WTC11 (cell line): Measurements from ENCODE around the gene THSD4. TPM values are rescaled to one million over a fixed set of nuclear protein-coding genes. Genes with fewer than 3 reads are reported as not detected.

Experiments
- ATAC-seq: fragments of 200-7000 bp; cut with Tn5 transposase; 2 replicates; pipeline ENCODE4 v1.10.0; 2021; ENCODE audit warnings: mild to moderate bottlenecking, moderate library complexity
- CTCF ChIA-PET: fragments of 300-600 bp; sonication (Branson Sonifier 250); formaldehyde crosslinking; loops from one replicate; lab custom pipeline; 2021; ENCODE audit warnings: antibody characterized with exemption; lab: Charles Lee
- POLR2A ChIA-PET: fragments of 350-600 bp; sonication (Branson Sonifier 250); formaldehyde crosslinking; loops from one replicate; lab custom pipeline; 2021; ENCODE audit warnings: antibody characterized with exemption; lab: Charles Lee
- DNase-seq: peaks from one replicate; pipeline ENCODE4 v3.0.0; 2021; ENCODE audit warnings: low spot score
- H3K27ac Mint-ChIP-seq: 2 replicates; pipeline ENCODE4 v1.8.0; 2021; ENCODE audit warnings: mixed read lengths
- H3K27me3 Mint-ChIP-seq: 2 replicates; pipeline ENCODE4 v1.8.0; 2021; ENCODE audit warnings: low read depth, mild to moderate bottlenecking, moderate library complexity, mixed read lengths
- H3K36me3 Mint-ChIP-seq: 2 replicates; pipeline ENCODE4 v1.8.0; 2021; ENCODE audit warnings: mixed read lengths
- H3K4me1 Mint-ChIP-seq: 2 replicates; pipeline ENCODE4 v1.8.0; 2022; ENCODE audit warnings: mixed read lengths
- H3K4me3 Mint-ChIP-seq: 2 replicates; pipeline ENCODE4 v1.8.0; 2021; ENCODE audit warnings: mild to moderate bottlenecking, moderate library complexity, mixed read lengths
- H3K9me3 Mint-ChIP-seq: 2 replicates; pipeline ENCODE4 v1.8.0; 2021; ENCODE audit warnings: mixed read lengths
- CREM ChIP-seq: sonication (generic); formaldehyde crosslinking; IDR thresholded peaks from 2 replicates; pipeline ENCODE4 v1.8.1; 2022; ENCODE audit warnings: mild to moderate bottlenecking, missing genetic modification reagents, moderate library complexity
- FOXK1 ChIP-seq: sonication (generic); formaldehyde crosslinking; IDR thresholded peaks from 2 replicates; pipeline ENCODE4 v1.8.0; 2022; ENCODE audit warnings: mild to moderate bottlenecking, moderate library complexity, missing genetic modification reagents
- GABPB1 ChIP-seq: sonication (generic); formaldehyde crosslinking; IDR thresholded peaks from 2 replicates; pipeline ENCODE4 v1.8.1; 2023; ENCODE audit warnings: mild to moderate bottlenecking, missing genetic modification reagents
- IRF2 ChIP-seq: sonication (generic); formaldehyde crosslinking; IDR thresholded peaks from 2 replicates; pipeline ENCODE4 v1.8.0; 2022; ENCODE audit warnings: low read depth, missing genetic modification reagents, borderline replicate concordance
- MYBL2 ChIP-seq: sonication (generic); formaldehyde crosslinking; IDR thresholded peaks from 2 replicates; pipeline ENCODE4 v1.8.1; 2023; ENCODE audit warnings: mild to moderate bottlenecking, moderate library complexity, missing genetic modification reagents
- NR2C2 ChIP-seq: sonication (generic); formaldehyde crosslinking; IDR thresholded peaks from 2 replicates; pipeline ENCODE4 v1.8.0; 2022; ENCODE audit warnings: mild to moderate bottlenecking, missing genetic modification reagents
- OVOL2 ChIP-seq: fragments of 250-450 bp; sonication (Bioruptor Pico); IDR thresholded peaks from 2 replicates; pipeline ENCODE4 v1.9.0; 2021; ENCODE audit warnings: mild to moderate bottlenecking, borderline replicate concordance
- PRDM15 ChIP-seq: sonication (generic); formaldehyde crosslinking; IDR thresholded peaks from 2 replicates; pipeline ENCODE4 v1.8.0; 2022; ENCODE audit warnings: missing genetic modification reagents
- SMAD4 ChIP-seq: sonication (generic); formaldehyde crosslinking; IDR thresholded peaks from 2 replicates; pipeline ENCODE4 v1.8.0; 2022; ENCODE audit warnings: mild to moderate bottlenecking, missing genetic modification reagents
- SOX15 ChIP-seq: fragments of 250-450 bp; sonication (Bioruptor Pico); IDR thresholded peaks from 2 replicates; pipeline ENCODE4 v1.9.0; 2021; ENCODE audit warnings: mild to moderate bottlenecking
- USF1 ChIP-seq: sonication (generic); formaldehyde crosslinking; IDR thresholded peaks from 2 replicates; pipeline ENCODE4 v1.8.0; 2022; ENCODE audit warnings: mild to moderate bottlenecking, missing genetic modification reagents
- ZBTB43 ChIP-seq: sonication (generic); formaldehyde crosslinking; IDR thresholded peaks from 2 replicates; pipeline ENCODE4 v1.8.1; 2023; ENCODE audit warnings: mild to moderate bottlenecking, missing genetic modification reagents
- ZMAT4 ChIP-seq: fragments of 250-450 bp; sonication (Bioruptor Pico); IDR thresholded peaks from 2 replicates; pipeline ENCODE4 v1.9.0; 2021; ENCODE audit warnings: mild to moderate bottlenecking
- ZNF396 ChIP-seq: fragments of 250-450 bp; sonication (Bioruptor Pico); IDR thresholded peaks from 2 replicates; pipeline ENCODE4 v1.8.0; 2021; ENCODE audit warnings: mild to moderate bottlenecking, moderate library complexity, borderline replicate concordance
- ZNF416 ChIP-seq: fragments of 250-450 bp; sonication (Bioruptor Pico); IDR thresholded peaks from 2 replicates; pipeline ENCODE4 v1.9.0; 2021; ENCODE audit warnings: mild to moderate bottlenecking, inconsistent platforms
- total RNA-seq: library from RNA; stranded (reverse); gene quantifications from 3 replicates; pipeline ENCODE4 v1.2.3, GENCODE V29; 2021
- TF ChIP-seq, protein P1 (sequence below): sonication (generic); formaldehyde crosslinking; IDR thresholded peaks from 2 replicates; pipeline ENCODE4 v1.8.1; 2022; ENCODE audit warnings: missing genetic modification reagents, borderline replicate concordance

The THSD4 gene
- total RNA-seq, 1 experiment from 2014 or later = 7.8 TPM

DNA sequence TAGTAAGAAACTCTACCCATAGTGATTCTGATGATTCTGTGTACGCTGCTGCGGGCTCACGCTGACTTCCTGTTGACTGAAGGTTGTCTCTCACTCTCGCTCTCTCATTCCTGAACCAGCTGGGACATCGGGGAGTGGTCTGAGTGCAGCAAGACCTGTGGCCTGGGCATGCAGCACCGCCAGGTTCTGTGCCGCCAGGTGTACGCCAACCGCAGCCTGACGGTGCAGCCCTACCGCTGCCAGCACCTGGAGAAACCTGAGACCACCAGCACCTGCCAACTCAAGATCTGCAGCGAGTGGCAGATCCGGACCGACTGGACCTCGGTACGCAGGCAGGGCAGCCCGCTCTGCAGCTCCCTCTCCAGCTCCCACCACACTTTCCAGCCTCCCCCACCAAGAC, 631.4 kb downstream of the THSD4 start:
- H3K4me3 Mint-ChIP-seq = no peak overlapping the region
- DNase-seq (no peak), ATAC-seq (no peak)
- POLR2A ChIA-PET = no interaction called here
- TF ChIP-seq FOXK1 (no peak), ZBTB43 (CRISPR knock-in tag) (no peak), SOX15 (no peak), OVOL2 (CRISPR knock-in tag) (no peak), NR2C2 (CRISPR knock-in tag) (no peak), PRDM15 (CRISPR knock-in tag) (no peak), ZMAT4 (no peak), SMAD4 (CRISPR knock-in tag) (no peak), ZNF416 (no peak), IRF2 (CRISPR knock-in tag) (no peak), MYBL2 (CRISPR knock-in tag) (no peak), ZNF396 (CRISPR knock-in tag) (no peak), USF1 (CRISPR knock-in tag) (no peak)
- TF ChIP-seq, protein P1, sequence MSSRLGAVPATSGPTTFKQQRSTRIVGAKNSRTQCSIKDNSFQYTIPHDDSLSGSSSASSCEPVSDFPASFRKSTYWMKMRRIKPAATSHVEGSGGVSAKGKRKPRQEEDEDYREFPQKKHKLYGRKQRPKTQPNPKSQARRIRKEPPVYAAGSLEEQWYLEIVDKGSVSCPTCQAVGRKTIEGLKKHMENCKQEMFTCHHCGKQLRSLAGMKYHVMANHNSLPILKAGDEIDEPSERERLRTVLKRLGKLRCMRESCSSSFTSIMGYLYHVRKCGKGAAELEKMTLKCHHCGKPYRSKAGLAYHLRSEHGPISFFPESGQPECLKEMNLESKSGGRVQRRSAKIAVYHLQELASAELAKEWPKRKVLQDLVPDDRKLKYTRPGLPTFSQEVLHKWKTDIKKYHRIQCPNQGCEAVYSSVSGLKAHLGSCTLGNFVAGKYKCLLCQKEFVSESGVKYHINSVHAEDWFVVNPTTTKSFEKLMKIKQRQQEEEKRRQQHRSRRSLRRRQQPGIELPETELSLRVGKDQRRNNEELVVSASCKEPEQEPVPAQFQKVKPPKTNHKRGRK (CRISPR knock-in tag) = no peak
- 0 out of 2 replicates have a peak overlapping the region, but pooled peaks have one; percentile 48 for H3K27ac Mint-ChIP-seq
- H3K4me1 Mint-ChIP-seq = no peaks in the 10 kb centered on the region
- CTCF ChIA-PET = interaction anchor here (2.3 kb wide), 1 partner anchor 409 kb away, joined by 7 read pairs; no protein-coding TSS in a partner anchor
- no peaks in the 10 kb centered on the region for H3K36me3 Mint-ChIP-seq
- H3K27me3 Mint-ChIP-seq = no peaks in the 10 kb centered on the region
- H3K9me3 Mint-ChIP-seq = no peaks in the 10 kb centered on the region

DNA sequence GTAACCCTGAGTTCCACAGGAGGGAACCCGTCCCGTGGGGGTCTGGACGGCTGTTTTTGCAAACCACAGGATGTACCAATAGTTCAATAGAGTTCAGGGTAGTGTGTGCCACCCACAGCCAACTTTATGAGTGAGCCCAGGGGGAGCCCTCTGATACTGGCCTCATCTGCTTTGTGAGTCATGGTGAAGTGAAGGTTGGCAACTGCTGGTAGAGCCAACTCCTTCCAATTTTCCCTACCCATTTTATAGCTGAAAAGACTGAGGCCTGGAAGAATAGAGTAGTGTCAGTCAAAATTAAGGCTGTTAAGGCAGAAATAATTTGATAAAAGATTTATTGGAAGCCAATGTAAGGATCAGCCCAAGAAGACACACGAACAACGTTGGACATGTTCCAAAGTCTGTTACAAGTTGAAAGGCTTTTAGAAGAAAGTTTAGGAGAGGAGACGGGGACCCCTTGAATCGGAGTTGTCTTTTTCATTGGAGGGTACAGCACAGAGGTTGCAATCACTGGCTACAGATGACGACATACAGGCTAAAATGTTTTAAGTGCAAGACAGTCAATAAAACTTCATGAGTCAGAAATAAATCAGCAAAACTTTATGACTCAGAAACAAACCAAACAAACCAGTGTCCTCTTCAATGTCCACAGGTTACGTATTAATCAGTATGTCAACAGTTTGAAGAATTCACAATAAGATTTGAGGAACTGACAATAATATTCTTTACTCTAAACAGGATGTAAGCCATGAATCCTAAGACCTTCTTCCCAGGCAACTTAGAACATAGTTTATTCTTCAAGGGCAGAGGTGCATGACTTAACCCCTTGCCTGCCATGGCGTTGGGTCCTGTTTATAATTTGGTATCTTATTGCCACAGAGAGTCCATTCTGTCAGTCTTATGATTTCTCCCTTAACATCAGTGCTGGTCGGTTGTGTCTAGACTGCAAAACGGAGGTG, 632.1 kb downstream of the THSD4 start:
- TF ChIP-seq GABPB1 (CRISPR knock-in tag) = peak; percentile 85
- TF ChIP-seq CREM (CRISPR knock-in tag) = no peak
- DNase-seq = no peak
- H3K27ac Mint-ChIP-seq = no peak overlapping the region
- ATAC-seq = no peak
- H3K27me3 Mint-ChIP-seq = no peaks in the 10 kb centered on the region
- no peaks in the 10 kb centered on the region for H3K9me3 Mint-ChIP-seq
- H3K4me3 Mint-ChIP-seq = no peak overlapping the region
- H3K4me1 Mint-ChIP-seq = no peaks in the 10 kb centered on the region
- H3K36me3 Mint-ChIP-seq = no peaks in the 10 kb centered on the region
- ChIA-PET POLR2A (no interaction called here), CTCF (interaction anchor here (2.3 kb wide), 1 partner anchor 409 kb away, joined by 7 read pairs; no protein-coding TSS in a partner anchor)
